Stimulated activated CD4-positive, alpha-beta T cell treated with anti-CD3 and anti-CD28 coated beads, Interleukin-15, amount 100 ng/mL, for 1 hour (primary cell): Measurements from ENCODE around the gene KRTAP10-12.

Experiments used
- DNase-seq, 2 donors: peaks; one replicate each; pipeline ENCODE4 v3.0.0-alpha.2; 2020; ENCODE audit warnings: low read depth in 1 of 2, low spot score in 1 of 2

KRTAP10-12 gene

GRCh38 chr21:44697811-44698734 lies 1.1 kb downstream of the KRTAP10-12 start:
- DNase-seq: no peak

GRCh38 chr21:44699502-44700001 lies 2.6 kb downstream of the KRTAP10-12 start:
- DNase-seq: no peak

- DNase-seq: no peak
Measured at GRCh38 chr21:44700101-44701022, 3.4 kb downstream of the KRTAP10-12 start.

GRCh38 chr21:44701023-44701400 lies 4.0 kb downstream of the KRTAP10-12 start:
- no peak for DNase-seq

- DNase-seq: no peak
Measured at GRCh38 chr21:44701541-44701940, 4.6 kb downstream of the KRTAP10-12 start.

- no peak for DNase-seq
Measured at GRCh38 chr21:44702111-44702972, 5.4 kb downstream of the KRTAP10-12 start.

GRCh38 chr21:44702973-44703730 lies 6.2 kb downstream of the KRTAP10-12 start:
- no peak for DNase-seq

GRCh38 chr21:44703731-44704635 lies 7.0 kb downstream of the KRTAP10-12 start:
- no peak for DNase-seq

- no peak for DNase-seq
Measured at GRCh38 chr21:44704636-44705001, 7.6 kb downstream of the KRTAP10-12 start.

- DNase-seq: no peak
Measured at GRCh38 chr21:44706026-44706705, 9.2 kb downstream of the KRTAP10-12 start.

- DNase-seq: no peak
Measured at GRCh38 chr21:44706706-44707581, 10.0 kb downstream of the KRTAP10-12 start.

GRCh38 chr21:44708213-44708865 lies 11.4 kb downstream of the KRTAP10-12 start:
- no peak for DNase-seq

- DNase-seq: no peak
Measured at GRCh38 chr21:44708866-44709425, 12.0 kb downstream of the KRTAP10-12 start.

- no peak for DNase-seq
Measured at GRCh38 chr21:44709426-44710293, 12.7 kb downstream of the KRTAP10-12 start.

- DNase-seq: no peak
Measured at GRCh38 chr21:44710294-44710665, 13.3 kb downstream of the KRTAP10-12 start.
